ENCODE measurements around the gene BCAS3. TPM values are rescaled to one million over a fixed set of nuclear protein-coding genes. Genes with fewer than 3 reads are reported as not detected.

The BCAS3 gene
- total RNA-seq, 1 experiment from 2014 or later = 14.4 TPM

DNA sequence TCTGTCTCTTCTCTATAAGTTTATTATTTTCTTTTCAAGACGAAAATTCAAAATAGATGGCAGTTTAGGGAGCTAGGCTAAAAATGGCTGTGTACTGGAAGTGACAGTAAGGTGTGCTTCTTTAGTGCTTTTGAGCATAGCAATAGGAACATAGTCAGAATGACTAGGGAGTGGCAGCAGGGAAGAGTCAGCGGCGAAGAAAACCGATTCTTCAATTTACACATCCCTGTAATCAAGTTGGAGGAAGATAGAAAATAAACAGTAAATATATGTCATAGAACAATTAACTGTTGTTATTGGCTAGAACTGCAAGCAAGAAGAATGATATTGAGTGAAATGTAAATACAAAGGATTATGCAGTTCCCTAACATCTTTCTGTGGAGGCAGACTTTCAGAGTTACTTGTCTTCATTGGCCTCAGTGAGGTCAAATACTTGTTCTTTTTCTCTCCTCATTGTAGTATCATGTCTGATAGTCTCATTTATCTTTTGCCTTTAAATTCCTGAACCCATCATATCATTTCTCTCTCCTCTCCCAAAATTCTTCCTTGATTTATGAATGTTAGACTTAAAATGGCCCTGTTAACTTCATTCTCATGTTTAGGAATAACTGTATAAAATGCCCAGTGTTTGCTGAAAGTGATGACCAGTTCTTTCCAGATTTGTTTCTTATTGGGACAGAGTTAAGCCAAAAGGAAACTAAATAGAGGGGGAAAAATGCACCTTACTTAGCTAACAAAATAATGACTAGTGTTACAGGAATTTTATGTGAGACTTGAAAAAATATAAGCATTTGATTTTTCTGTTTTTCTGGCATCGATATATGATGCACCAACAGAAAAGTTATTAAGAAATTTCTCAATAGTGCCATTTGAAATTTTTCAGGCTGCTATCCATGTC, 211.4 kb downstream of the BCAS3 start:
- Histone ChIP-seq H3K4me1 (ENCODE audit: insufficient read depth, low read length, poor library complexity, severe bottlenecking) (peaks cover 6% of the 10 kb centered on the region), H3K36me3 (ENCODE audit: insufficient read depth, low read length, poor library complexity, severe bottlenecking) (no peaks in the 10 kb centered on the region), H3K27me3 (replicated peaks; ENCODE audit: insufficient read depth, low read depth, low read length, poor library complexity) (no peaks in the 10 kb centered on the region), H3K9me3 (ENCODE audit: low read depth, low read length, poor library complexity, severe bottlenecking) (no peaks in the 10 kb centered on the region), H3K27ac (ENCODE audit: low read depth, low read length, poor library complexity, severe bottlenecking) (no peak overlapping the region), H3K4me3 (ENCODE audit: low read depth, low read length, poor library complexity, severe bottlenecking) (no peak overlapping the region)
- TF ChIP-seq EZH2 (IDR thresholded peaks at IDR 0.05; ENCODE audit: borderline replicate concordance, low read depth, low read length, poor library complexity, severe bottlenecking) = no peak
- TF ChIP-seq, protein P1, sequence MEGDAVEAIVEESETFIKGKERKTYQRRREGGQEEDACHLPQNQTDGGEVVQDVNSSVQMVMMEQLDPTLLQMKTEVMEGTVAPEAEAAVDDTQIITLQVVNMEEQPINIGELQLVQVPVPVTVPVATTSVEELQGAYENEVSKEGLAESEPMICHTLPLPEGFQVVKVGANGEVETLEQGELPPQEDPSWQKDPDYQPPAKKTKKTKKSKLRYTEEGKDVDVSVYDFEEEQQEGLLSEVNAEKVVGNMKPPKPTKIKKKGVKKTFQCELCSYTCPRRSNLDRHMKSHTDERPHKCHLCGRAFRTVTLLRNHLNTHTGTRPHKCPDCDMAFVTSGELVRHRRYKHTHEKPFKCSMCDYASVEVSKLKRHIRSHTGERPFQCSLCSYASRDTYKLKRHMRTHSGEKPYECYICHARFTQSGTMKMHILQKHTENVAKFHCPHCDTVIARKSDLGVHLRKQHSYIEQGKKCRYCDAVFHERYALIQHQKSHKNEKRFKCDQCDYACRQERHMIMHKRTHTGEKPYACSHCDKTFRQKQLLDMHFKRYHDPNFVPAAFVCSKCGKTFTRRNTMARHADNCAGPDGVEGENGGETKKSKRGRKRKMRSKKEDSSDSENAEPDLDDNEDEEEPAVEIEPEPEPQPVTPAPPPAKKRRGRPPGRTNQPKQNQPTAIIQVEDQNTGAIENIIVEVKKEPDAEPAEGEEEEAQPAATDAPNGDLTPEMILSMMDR (conservative IDR thresholded peaks at IDR 0.05; ENCODE audit: low read depth, low read length) = no peak
- CTCF ChIA-PET = no interaction called here
- POLR2A ChIA-PET (ENCODE audit: low non-redundant PET) = no interaction called here
- no TSS peak for BruUV-seq (replicated peaks)
- intact Hi-C loops (cut with micrococcal nuclease; ENCODE audit: unreplicated experiment) = no loop called here
- DNase-seq (ENCODE audit: low spot score) = no peak

DNA sequence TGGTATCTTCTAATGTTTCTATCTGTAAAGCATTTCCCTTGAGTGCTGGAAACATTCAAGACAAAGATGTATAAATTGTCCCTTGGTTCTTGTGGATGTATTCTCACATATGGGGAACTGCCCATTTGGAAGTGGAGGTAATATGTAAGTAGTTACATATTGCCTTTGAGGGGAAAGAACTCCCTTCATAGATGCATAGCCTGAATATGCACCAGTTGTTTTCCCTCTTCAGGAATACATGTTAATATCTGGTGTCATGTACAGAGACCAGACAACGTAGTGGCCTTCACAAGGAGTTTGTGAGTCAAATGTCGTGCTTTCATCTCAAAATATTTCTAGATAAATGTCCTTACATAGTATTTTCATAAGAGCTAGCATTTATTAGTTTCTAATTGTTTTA, 213.5 kb downstream of the BCAS3 start:
- no peak for DNase-seq (ENCODE audit: low spot score)
- TF ChIP-seq EZH2 (IDR thresholded peaks at IDR 0.05; ENCODE audit: borderline replicate concordance, low read depth, low read length, poor library complexity, severe bottlenecking) = no peak
- TF ChIP-seq, protein P1 (conservative IDR thresholded peaks at IDR 0.05; ENCODE audit: low read depth, low read length) = no peak
- H3K27ac ChIP-seq (ENCODE audit: low read depth, low read length, poor library complexity, severe bottlenecking) = no peak overlapping the region
- intact Hi-C loops (cut with micrococcal nuclease; ENCODE audit: unreplicated experiment) = no loop called here
- H3K9me3 ChIP-seq (ENCODE audit: low read depth, low read length, poor library complexity, severe bottlenecking) = no peaks in the 10 kb centered on the region
- H3K36me3 ChIP-seq (ENCODE audit: insufficient read depth, low read length, poor library complexity, severe bottlenecking) = no peaks in the 10 kb centered on the region
- no peaks in the 10 kb centered on the region for H3K27me3 ChIP-seq (replicated peaks; ENCODE audit: insufficient read depth, low read depth, low read length, poor library complexity)
- H3K4me3 ChIP-seq (ENCODE audit: low read depth, low read length, poor library complexity, severe bottlenecking) = no peak overlapping the region
- BruUV-seq (replicated peaks) = no TSS peak
- ChIA-PET CTCF (no interaction called here), POLR2A (ENCODE audit: low non-redundant PET) (no interaction called here)
- H3K4me1 ChIP-seq (ENCODE audit: insufficient read depth, low read length, poor library complexity, severe bottlenecking) = peaks cover 6% of the 10 kb centered on the region

DNA sequence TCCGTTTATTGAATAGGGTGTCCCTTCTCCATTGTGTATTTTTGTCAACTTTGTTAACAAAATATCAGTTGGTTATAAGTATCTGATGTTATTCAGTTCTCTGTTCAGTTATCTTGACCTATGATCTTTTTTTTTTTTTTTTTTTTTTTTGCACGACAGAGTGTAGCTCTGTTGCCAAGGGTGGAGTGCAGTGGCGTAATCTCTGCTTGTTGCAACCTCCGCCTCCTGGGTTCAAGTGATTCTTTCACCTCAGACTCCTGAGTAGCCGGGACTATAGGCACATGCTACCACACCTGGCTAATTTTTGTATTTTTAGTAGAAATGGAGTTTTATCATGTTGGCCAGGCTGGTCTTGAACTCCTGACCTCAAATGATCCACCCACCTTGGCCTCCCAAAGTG, 215.8 kb downstream of the BCAS3 start:
- ChIA-PET CTCF (no interaction called here), POLR2A (ENCODE audit: low non-redundant PET) (no interaction called here)
- Histone ChIP-seq H3K27me3 (replicated peaks; ENCODE audit: insufficient read depth, low read depth, low read length, poor library complexity) (no peaks in the 10 kb centered on the region), H3K4me1 (ENCODE audit: insufficient read depth, low read length, poor library complexity, severe bottlenecking) (no peaks in the 10 kb centered on the region), H3K4me3 (ENCODE audit: low read depth, low read length, poor library complexity, severe bottlenecking) (no peak overlapping the region), H3K9me3 (ENCODE audit: low read depth, low read length, poor library complexity, severe bottlenecking) (no peaks in the 10 kb centered on the region), H3K36me3 (ENCODE audit: insufficient read depth, low read length, poor library complexity, severe bottlenecking) (no peaks in the 10 kb centered on the region), H3K27ac (ENCODE audit: low read depth, low read length, poor library complexity, severe bottlenecking) (no peak overlapping the region)
- TF ChIP-seq, protein P1 (conservative IDR thresholded peaks at IDR 0.05; ENCODE audit: low read depth, low read length) = no peak
- no peak for TF ChIP-seq EZH2 (IDR thresholded peaks at IDR 0.05; ENCODE audit: borderline replicate concordance, low read depth, low read length, poor library complexity, severe bottlenecking)
- intact Hi-C loops (cut with micrococcal nuclease; ENCODE audit: unreplicated experiment) = no loop called here
- BruUV-seq (replicated peaks) = no TSS peak
- DNase-seq (ENCODE audit: low spot score) = no peak

Data from A673 (cell line).